ES-I3 (cell line): ENCODE data around the gene ATP9A.

Source experiments
- H3K36me3 ChIP-seq: 2 replicates; pipeline ENCODE4 v1.6.1; 2013; ENCODE audit warnings: mild to moderate bottlenecking, low read length, control low read depth, moderate library complexity; ENCODE audit not compliant: insufficient read depth
- H3K4me1 ChIP-seq: 2 replicates; pipeline ENCODE4 v1.6.1; 2013; ENCODE audit warnings: mild to moderate bottlenecking, control low read depth, low read length; ENCODE audit not compliant: insufficient read depth
- H3K9ac ChIP-seq: 2 replicates; pipeline ENCODE4 v1.6.1; 2013; ENCODE audit warnings: low read depth, mild to moderate bottlenecking, low read length, moderate library complexity
- H3K9me3 ChIP-seq: 2 replicates; pipeline ENCODE4 v1.6.1; 2013; ENCODE audit warnings: mild to moderate bottlenecking, low read length, moderate library complexity; ENCODE audit not compliant: control insufficient read depth, insufficient read depth

Gene ATP9A

GRCh38 chr20:51713213-51713598 lies 55.0 kb downstream of the ATP9A start:
- no peaks in the 10 kb centered on the region for H3K9me3 ChIP-seq
- no peaks in the 10 kb centered on the region for H3K36me3 ChIP-seq
- peaks cover 19% of the 10 kb centered on the region for H3K4me1 ChIP-seq
- H3K9ac ChIP-seq: no peak overlapping the region

DNA sequence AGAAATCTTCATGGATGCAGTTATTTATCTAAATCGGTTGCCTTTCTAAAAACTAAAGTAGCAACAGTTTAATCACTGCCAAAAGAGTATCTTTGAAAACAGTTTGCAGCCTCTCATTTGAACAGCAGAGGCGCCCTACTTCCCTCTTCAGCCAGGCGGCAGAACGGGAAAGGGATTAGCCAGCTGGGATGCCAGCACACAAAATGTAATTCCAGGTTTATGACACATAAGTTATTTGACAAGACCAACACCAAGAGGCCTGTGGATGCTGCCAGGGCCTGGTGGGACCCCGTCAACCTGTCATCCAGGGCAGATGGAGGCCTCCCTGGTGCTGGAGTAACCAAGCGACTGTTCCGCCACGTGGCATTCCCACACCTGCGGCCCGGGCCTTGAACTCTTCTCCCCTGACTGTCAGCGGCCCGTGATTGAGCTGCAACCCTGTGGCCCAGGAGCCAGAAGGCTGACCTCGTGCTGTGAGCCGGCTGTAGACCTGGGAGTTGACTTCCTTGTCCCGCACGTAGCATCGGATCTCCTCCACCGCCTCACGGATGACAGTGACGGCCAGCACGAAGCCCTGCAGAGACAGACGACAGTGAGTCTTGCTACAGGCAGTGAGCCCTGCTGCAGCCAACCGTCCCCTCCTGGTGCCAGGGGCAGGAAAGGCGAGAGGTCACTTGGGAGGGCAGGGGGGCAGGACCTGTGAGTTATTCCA lies 55.5 kb downstream of the ATP9A start:
- H3K4me1 ChIP-seq: peaks cover 19% of the 10 kb centered on the region
- no peaks in the 10 kb centered on the region for H3K36me3 ChIP-seq
- H3K9me3 ChIP-seq: no peaks in the 10 kb centered on the region
- no peak overlapping the region for H3K9ac ChIP-seq

- Histone ChIP-seq H3K4me1 (peaks cover 20% of the 10 kb centered on the region), H3K36me3 (no peaks in the 10 kb centered on the region), H3K9me3 (no peaks in the 10 kb centered on the region), H3K9ac (no peak overlapping the region)
These were observed 56.8 kb downstream of the ATP9A start for GRCh38 chr20:51711426-51711825.

GRCh38 chr20:51710361-51710894 lies 57.8 kb downstream of the ATP9A start:
- peaks cover 27% of the 10 kb centered on the region for H3K4me1 ChIP-seq
- peak overlapping the region; percentile 13; the same call in 1 of the 2 replicates for H3K9ac ChIP-seq
- H3K9me3 ChIP-seq: no peaks in the 10 kb centered on the region
- no peaks in the 10 kb centered on the region for H3K36me3 ChIP-seq

GRCh38 chr20:51705400-51705799 lies 62.8 kb downstream of the ATP9A start:
- no peaks in the 10 kb centered on the region for H3K9me3 ChIP-seq
- H3K9ac ChIP-seq: no peak overlapping the region
- no peaks in the 10 kb centered on the region for H3K36me3 ChIP-seq
- H3K4me1 ChIP-seq: peaks cover 41% of the 10 kb centered on the region

- Histone ChIP-seq H3K9me3 (no peaks in the 10 kb centered on the region), H3K4me1 (peaks cover 41% of the 10 kb centered on the region), H3K9ac (no peak overlapping the region), H3K36me3 (no peaks in the 10 kb centered on the region)
These were observed 64.5 kb downstream of the ATP9A start for GRCh38 chr20:51703400-51704287.

DNA sequence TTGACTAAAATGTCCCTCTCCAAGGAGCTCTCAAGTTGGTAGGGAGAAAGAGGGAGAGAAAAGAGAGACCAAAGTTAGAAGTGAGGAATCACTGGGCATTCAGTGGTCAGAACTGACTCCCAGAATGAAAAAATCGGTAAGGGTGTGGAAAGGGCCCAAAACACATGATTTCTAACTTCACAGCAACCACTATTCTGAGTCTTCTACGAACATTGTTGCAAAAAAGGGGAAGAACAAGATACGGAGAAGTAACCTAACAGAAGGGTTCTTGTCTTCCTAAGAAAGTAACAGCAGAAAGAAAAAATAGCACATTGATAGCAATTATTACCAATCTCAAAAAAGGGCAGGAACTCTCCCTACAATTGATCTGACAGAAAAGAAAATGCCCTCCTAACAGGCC lies 65.6 kb downstream of the ATP9A start:
- Histone ChIP-seq H3K36me3 (no peaks in the 10 kb centered on the region), H3K4me1 (peaks cover 41% of the 10 kb centered on the region), H3K9me3 (no peaks in the 10 kb centered on the region), H3K9ac (no peak overlapping the region; the same call in 1 of the 2 replicates)

DNA sequence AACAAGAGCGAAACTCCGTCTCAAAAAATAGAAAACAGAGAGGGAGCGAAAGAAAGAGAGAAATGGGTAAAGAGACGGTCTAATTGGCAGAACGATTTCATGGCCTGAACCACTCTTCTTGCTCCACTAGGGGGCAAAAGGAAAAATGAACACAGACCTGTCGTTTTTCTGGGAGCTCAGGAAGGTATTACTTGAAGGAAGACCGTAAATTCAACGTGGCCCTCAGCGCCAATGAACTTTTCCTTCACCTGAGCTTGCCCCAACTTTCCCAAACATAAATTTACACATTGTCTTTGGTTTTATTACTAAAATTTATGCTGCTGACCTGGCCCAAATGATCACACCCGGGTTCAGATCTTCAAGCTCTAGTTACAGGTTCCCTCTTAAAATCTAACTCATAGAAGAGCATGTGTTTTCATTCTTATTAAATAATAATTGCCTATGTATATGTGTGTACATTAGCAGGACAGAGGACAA lies 67.3 kb downstream of the ATP9A start:
- Histone ChIP-seq H3K9me3 (no peaks in the 10 kb centered on the region), H3K9ac (no peak overlapping the region), H3K36me3 (no peaks in the 10 kb centered on the region), H3K4me1 (peaks cover 51% of the 10 kb centered on the region)

- Histone ChIP-seq H3K4me1 (peaks cover 35% of the 10 kb centered on the region), H3K9me3 (no peaks in the 10 kb centered on the region), H3K9ac (no peak overlapping the region), H3K36me3 (no peaks in the 10 kb centered on the region)
These were observed 69.9 kb downstream of the ATP9A start for GRCh38 chr20:51698252-51698651.

GRCh38 chr20:51697096-51697826 lies 70.9 kb downstream of the ATP9A start:
- Histone ChIP-seq H3K9me3 (no peaks in the 10 kb centered on the region), H3K4me1 (peaks cover 30% of the 10 kb centered on the region), H3K9ac (no peak overlapping the region; the same call in 1 of the 2 replicates), H3K36me3 (no peaks in the 10 kb centered on the region)

DNA sequence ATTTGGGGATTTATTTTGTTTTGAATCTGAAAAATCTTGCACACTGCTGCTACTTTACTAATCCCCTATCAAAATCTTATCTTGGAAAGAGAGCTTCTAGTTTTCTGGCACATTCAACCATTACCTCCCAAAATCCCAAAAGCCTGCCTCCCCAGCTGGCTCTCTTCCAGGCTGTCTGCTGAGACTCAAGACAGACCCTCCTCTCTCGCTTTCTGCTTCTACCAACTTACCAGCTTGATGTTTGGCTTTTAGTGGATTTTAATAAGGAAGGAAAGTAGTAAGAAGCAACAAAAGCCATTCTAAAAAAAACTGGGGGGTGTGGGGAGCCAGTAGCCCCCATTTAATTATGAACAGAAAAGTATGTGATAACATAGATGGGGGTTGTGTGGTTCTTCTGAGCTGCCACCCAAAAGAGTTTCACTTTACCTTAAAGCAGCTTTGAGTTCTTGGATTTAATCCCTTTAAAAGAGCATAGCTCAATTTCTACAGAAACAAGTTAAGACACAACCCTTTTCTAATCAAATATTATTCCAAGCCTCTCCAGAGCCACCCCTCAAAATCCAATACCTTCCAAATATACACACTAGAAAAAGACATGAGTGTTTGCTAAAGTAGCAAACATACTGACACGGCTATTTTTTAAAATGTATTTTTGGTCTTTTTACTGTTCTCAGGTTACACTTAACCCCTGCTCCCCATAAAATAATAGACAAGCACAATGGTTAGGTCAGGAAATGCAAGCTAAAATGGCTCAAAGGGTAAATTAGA lies 71.7 kb downstream of the ATP9A start:
- Histone ChIP-seq H3K4me1 (peaks cover 28% of the 10 kb centered on the region), H3K9ac (peak overlapping the region; percentile 35; the same call in 1 of the 2 replicates), H3K36me3 (no peaks in the 10 kb centered on the region), H3K9me3 (no peaks in the 10 kb centered on the region)

GRCh38 chr20:51695574-51696303 lies 72.5 kb downstream of the ATP9A start:
- Histone ChIP-seq H3K4me1 (peaks cover 22% of the 10 kb centered on the region), H3K36me3 (no peaks in the 10 kb centered on the region), H3K9me3 (no peaks in the 10 kb centered on the region), H3K9ac (peak overlapping the region; percentile 35)

DNA sequence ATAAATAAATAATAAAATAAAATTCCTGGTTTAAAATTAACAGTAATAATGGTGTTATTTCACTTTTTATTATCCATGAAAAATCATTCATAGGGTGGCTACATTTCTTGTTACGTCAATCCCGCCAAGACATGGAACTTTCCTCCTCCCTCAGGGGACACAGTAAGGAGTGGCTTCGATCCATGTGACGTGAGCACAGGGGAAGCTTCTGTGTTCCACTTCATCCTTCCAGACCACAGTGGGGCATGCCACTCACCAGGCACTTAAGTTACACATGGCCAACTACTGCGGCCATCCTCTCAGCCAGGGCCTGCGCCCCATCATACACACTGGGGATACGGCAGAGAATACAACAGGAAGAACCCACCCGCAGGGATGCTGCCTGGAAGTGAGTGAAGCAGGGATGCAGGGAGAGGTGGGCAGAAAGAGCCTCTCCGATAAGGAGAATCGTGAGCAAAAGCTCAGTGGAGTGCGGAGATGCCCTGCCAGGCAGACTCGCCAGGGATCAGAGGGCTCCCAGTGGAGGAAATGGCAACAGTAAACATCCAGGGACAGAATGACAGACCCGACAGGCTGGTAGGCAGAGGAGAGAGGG lies 75.3 kb downstream of the ATP9A start:
- Histone ChIP-seq H3K9me3 (no peaks in the 10 kb centered on the region), H3K36me3 (no peaks in the 10 kb centered on the region), H3K4me1 (peaks cover 22% of the 10 kb centered on the region), H3K9ac (no peak overlapping the region)
